HepG2 (cell line): ENCODE data around the gene CHRD. TPM values are rescaled to one million over a fixed set of nuclear protein-coding genes. Genes with fewer than 3 reads are reported as not detected.

Source experiments
- CENPX ChIP-seq: sonication (generic); formaldehyde crosslinking; IDR thresholded peaks from 2 replicates; pipeline ENCODE4 v1.9.0; 2021; ENCODE audit warnings: mild to moderate bottlenecking, missing genetic modification reagents, moderate library complexity
- CHD2 ChIP-seq: IDR thresholded peaks from 2 replicates; pipeline ENCODE4 v1.6.1; 2011; ENCODE audit warnings: low read depth, low read length, improper control_type of control experiment
- EEA1 ChIP-seq: sonication (generic); formaldehyde crosslinking; IDR thresholded peaks from 2 replicates; pipeline ENCODE4 v1.5.1; 2020; ENCODE audit warnings: mild to moderate bottlenecking, missing genetic modification reagents, borderline replicate concordance
- GATA4 ChIP-seq: sonication (generic); IDR thresholded peaks from 2 replicates; pipeline ENCODE4 v1.6.1; 2016; ENCODE audit warnings: antibody characterized with exemption, low read depth, borderline replicate concordance
- KDM4B ChIP-seq: sonication (generic); formaldehyde crosslinking; IDR thresholded peaks from 2 replicates; pipeline ENCODE4 v1.4.0; 2020; ENCODE audit warnings: missing genetic modification reagents
- KLF11 ChIP-seq: IDR thresholded peaks from 2 replicates; pipeline ENCODE4 v1.6.1; 2016; ENCODE audit warnings: missing compliant biosample characterization
- MYC ChIP-seq: sonication (generic); formaldehyde crosslinking; IDR thresholded peaks from 2 replicates; pipeline ENCODE4 v1.9.0; 2021; ENCODE audit warnings: missing genetic modification reagents, borderline replicate concordance
- PHF5A ChIP-seq: IDR thresholded peaks from one replicate; pipeline ENCODE4 v1.6.1; 2018; ENCODE audit warnings: low read depth, missing genetic modification reagents; ENCODE audit not compliant: unreplicated experiment
- PLRG1 ChIP-seq: fragments of 450-650 bp; conservative IDR thresholded peaks from 2 replicates; pipeline ENCODE4 v1.6.1; 2016
- SNRNP70 ChIP-seq: fragments of 200-400 bp; formaldehyde crosslinking; IDR thresholded peaks from 2 replicates; pipeline ENCODE4 v1.6.1; 2017; ENCODE audit warnings: mild to moderate bottlenecking, low read depth, low read length, moderate library complexity
- SRY ChIP-seq: sonication (generic); formaldehyde crosslinking; IDR thresholded peaks from 2 replicates; pipeline ENCODE4 v1.8.0; 2022; ENCODE audit warnings: mild to moderate bottlenecking, missing genetic modification reagents
- ZNF564 ChIP-seq: sonication (generic); formaldehyde crosslinking; IDR thresholded peaks from 2 replicates; pipeline ENCODE4 v1.8.1; 2023; ENCODE audit warnings: mild to moderate bottlenecking, missing genetic modification reagents
- ZNF766 ChIP-seq: sonication (generic); formaldehyde crosslinking; IDR thresholded peaks from 2 replicates; pipeline ENCODE4 v1.5.0; 2020; ENCODE audit warnings: missing genetic modification reagents, borderline replicate concordance
- polyA plus RNA-seq, 8 experiments: library from polyadenylated mRNA; depleted of rRNA in 3 of 8; stranded (reverse) in 7 of 8; unstranded in 1 of 8; fragments of >200 nt; fragmentation: Illumina TruSeq in 4 of 8; extraction: Trizol in 4 of 8; gene quantifications; 2 replicates each; pipeline versions ENCODE4 v1.2.1 to v1.2.3, GENCODE V29; 2011 to 2016; ENCODE audit warnings: low read depth in 4 of 8, missing spikeins in 1 of 8, mixed read lengths in 1 of 8; ENCODE audit not compliant: insufficient read depth in 1 of 8
- total RNA-seq, 5 experiments: library from RNA; depleted of rRNA; stranded (reverse); fragments of >200 nt; fragmentation: Illumina TruSeq; extraction: Trizol; gene quantifications; 2 replicates each; pipeline ENCODE4 v1.2.3, GENCODE V29; 2016; ENCODE audit warnings: low read depth in 1 of 5
- TF ChIP-seq, protein P1 (sequence below): fragments of 450-650 bp; IDR thresholded peaks from 2 replicates; pipeline ENCODE4 v1.6.1; 2017
- TF ChIP-seq, protein P2 (sequence below): sonication (generic); formaldehyde crosslinking; IDR thresholded peaks from 2 replicates; pipeline ENCODE4 v1.5.1; 2020; ENCODE audit warnings: mild to moderate bottlenecking, missing genetic modification reagents, moderate library complexity
- TF ChIP-seq, protein P3 (sequence below): sonication (generic); formaldehyde crosslinking; IDR thresholded peaks from 2 replicates; pipeline ENCODE4 v1.4.0; 2020; ENCODE audit warnings: mild to moderate bottlenecking, missing genetic modification reagents
- TF ChIP-seq, protein P4 (sequence below): sonication (generic); formaldehyde crosslinking; conservative IDR thresholded peaks from 2 replicates; pipeline ENCODE4 v1.4.0; 2020; ENCODE audit warnings: mild to moderate bottlenecking, missing genetic modification reagents, moderate library complexity

Gene CHRD
- total and polyA plus RNA-seq, 2 of the 13 experiments (the other 11 are each of a cell fraction or from before 2014, with no cell fraction given): 22.2 to 35.2 TPM

DNA sequence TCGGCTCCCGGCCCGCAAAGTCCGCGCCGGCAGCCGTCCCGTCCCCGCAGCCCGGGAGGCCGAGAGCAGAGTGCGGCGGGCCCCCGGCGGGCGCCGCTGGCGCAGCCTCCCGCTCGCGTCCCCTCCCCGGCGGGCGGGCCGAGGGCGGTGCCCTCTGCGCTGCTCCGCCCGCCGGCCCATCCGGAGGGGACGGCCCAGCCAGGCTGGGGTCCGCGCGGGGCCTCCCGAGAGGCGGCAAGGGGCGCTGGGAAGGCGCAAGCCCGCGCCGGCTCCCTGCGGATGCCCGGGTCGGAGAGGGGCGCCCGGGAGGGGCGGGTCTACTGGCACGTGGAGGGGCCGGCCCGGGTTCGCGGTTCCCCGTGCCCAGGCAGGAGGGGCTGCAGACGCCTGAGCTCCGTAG lies 18.3 kb upstream of the CHRD start, which contains the start of the genes CLCN2 and POLR2H (continued):
- TF ChIP-seq, protein P1, sequence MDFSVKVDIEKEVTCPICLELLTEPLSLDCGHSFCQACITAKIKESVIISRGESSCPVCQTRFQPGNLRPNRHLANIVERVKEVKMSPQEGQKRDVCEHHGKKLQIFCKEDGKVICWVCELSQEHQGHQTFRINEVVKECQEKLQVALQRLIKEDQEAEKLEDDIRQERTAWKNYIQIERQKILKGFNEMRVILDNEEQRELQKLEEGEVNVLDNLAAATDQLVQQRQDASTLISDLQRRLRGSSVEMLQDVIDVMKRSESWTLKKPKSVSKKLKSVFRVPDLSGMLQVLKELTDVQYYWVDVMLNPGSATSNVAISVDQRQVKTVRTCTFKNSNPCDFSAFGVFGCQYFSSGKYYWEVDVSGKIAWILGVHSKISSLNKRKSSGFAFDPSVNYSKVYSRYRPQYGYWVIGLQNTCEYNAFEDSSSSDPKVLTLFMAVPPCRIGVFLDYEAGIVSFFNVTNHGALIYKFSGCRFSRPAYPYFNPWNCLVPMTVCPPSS: no peak
- TF ChIP-seq EEA1 (CRISPR knock-in tag): no peak
- TF ChIP-seq, protein P2, sequence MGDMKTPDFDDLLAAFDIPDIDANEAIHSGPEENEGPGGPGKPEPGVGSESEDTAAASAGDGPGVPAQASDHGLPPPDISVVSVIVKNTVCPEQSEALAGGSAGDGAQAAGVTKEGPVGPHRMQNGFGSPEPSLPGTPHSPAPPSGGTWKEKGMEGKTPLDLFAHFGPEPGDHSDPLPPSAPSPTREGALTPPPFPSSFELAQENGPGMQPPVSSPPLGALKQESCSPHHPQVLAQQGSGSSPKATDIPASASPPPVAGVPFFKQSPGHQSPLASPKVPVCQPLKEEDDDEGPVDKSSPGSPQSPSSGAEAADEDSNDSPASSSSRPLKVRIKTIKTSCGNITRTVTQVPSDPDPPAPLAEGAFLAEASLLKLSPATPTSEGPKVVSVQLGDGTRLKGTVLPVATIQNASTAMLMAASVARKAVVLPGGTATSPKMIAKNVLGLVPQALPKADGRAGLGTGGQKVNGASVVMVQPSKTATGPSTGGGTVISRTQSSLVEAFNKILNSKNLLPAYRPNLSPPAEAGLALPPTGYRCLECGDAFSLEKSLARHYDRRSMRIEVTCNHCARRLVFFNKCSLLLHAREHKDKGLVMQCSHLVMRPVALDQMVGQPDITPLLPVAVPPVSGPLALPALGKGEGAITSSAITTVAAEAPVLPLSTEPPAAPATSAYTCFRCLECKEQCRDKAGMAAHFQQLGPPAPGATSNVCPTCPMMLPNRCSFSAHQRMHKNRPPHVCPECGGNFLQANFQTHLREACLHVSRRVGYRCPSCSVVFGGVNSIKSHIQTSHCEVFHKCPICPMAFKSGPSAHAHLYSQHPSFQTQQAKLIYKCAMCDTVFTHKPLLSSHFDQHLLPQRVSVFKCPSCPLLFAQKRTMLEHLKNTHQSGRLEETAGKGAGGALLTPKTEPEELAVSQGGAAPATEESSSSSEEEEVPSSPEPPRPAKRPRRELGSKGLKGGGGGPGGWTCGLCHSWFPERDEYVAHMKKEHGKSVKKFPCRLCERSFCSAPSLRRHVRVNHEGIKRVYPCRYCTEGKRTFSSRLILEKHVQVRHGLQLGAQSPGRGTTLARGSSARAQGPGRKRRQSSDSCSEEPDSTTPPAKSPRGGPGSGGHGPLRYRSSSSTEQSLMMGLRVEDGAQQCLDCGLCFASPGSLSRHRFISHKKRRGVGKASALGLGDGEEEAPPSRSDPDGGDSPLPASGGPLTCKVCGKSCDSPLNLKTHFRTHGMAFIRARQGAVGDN (CRISPR knock-in tag): peak; percentile 66
- TF ChIP-seq KDM4B (CRISPR knock-in tag): no peak
- TF ChIP-seq CHD2: no peak
- TF ChIP-seq KLF11 (CRISPR knock-in tag): no peak
- peak; percentile 21; the same call in 1 of the 2 replicates for TF ChIP-seq SRY (CRISPR knock-in tag)
- 0 out of 2 replicates have a peak, but pooled peaks have one; percentile 45 for TF ChIP-seq ZNF766
- no peak for TF ChIP-seq PLRG1
- no peak for TF ChIP-seq ZNF564 (CRISPR knock-in tag)
- TF ChIP-seq PHF5A (CRISPR knock-in tag): no peak
- TF ChIP-seq, protein P3, sequence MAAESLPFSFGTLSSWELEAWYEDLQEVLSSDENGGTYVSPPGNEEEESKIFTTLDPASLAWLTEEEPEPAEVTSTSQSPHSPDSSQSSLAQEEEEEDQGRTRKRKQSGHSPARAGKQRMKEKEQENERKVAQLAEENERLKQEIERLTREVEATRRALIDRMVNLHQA: no peak
- peak; percentile 74; the same call in 1 of the 2 replicates for TF ChIP-seq MYC (CRISPR knock-in tag)
- no peak for TF ChIP-seq SNRNP70
- TF ChIP-seq, protein P4, sequence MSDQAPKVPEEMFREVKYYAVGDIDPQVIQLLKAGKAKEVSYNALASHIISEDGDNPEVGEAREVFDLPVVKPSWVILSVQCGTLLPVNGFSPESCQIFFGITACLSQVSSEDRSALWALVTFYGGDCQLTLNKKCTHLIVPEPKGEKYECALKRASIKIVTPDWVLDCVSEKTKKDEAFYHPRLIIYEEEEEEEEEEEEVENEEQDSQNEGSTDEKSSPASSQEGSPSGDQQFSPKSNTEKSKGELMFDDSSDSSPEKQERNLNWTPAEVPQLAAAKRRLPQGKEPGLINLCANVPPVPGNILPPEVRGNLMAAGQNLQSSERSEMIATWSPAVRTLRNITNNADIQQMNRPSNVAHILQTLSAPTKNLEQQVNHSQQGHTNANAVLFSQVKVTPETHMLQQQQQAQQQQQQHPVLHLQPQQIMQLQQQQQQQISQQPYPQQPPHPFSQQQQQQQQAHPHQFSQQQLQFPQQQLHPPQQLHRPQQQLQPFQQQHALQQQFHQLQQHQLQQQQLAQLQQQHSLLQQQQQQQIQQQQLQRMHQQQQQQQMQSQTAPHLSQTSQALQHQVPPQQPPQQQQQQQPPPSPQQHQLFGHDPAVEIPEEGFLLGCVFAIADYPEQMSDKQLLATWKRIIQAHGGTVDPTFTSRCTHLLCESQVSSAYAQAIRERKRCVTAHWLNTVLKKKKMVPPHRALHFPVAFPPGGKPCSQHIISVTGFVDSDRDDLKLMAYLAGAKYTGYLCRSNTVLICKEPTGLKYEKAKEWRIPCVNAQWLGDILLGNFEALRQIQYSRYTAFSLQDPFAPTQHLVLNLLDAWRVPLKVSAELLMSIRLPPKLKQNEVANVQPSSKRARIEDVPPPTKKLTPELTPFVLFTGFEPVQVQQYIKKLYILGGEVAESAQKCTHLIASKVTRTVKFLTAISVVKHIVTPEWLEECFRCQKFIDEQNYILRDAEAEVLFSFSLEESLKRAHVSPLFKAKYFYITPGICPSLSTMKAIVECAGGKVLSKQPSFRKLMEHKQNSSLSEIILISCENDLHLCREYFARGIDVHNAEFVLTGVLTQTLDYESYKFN (CRISPR knock-in tag): 0 out of 2 replicates have a peak, but pooled peaks have one; percentile 19
- no peak for TF ChIP-seq CENPX (CRISPR knock-in tag)
- no peak for TF ChIP-seq GATA4
